ENCODE results near the gene ARRB2.
"Not testable (repeated sequence)": the region's sequence is repeated elsewhere in the genome, so short reads cannot be mapped to it uniquely, and the experiment has no call there.

The ARRB2 gene

DNA sequence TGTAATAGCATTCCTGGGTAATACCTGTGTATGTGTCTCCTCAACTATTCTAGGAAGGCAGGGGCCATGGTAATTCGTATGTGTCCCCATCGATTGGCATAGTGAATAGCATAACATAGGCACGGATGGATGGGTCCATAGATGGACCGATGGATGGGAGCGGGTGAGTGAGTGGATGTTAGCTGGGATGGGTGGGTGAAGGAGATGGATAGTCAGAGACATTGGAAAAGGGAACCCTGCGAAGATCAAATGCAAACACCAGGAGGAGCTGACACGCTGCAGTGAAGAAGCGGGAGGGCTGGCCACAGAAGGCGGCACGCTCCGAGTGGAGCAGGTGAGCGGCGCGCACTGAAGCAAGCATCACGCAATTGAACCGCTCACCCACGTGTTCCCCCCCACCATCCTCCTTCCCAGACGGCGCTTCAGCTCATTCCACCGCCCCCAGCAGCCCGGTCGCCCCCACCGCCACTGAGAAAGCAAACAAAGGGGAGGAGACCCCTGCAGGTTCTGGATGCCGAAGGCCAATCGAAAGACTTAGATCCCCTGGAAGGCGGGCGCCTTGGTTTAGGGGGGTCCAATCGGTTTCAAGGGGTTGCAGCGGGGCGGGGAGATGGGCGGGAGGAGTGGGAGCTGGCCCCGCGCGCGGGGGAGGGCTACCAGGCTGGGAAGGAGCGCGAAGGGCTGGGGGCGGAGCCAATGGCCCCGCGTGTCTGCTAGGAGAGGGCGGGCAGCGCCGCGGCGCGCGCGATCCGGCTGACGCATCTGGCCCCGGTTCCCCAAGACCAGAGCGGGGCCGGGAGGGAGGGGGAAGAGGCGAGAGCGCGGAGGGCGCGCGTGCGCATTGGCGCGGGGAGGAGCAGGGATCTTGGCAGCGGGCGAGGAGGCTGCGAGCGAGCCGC lies at the start of gene ARRB2:
Gene ARRB2, plus strand, starts transcription at position 839 of the 899 bp plus-strand sequence. CDS start 90 bp downstream, outside the sequence.
- in situ Hi-C loops (cut with MboI; ENCODE audit: low sequenced_read_pairs), result loop anchor here (10.0 kb wide), 1 partner anchor 175 kb away; no protein-coding TSS in a partner anchor

GRCh38 chr17:4663711-4664110 lies 46.7 kb upstream of the ARRB2 start:
- in situ Hi-C loops (cut with MboI; ENCODE audit: low sequenced_read_pairs), result no loop called here

GRCh38 chr17:4664230-4664629 lies 46.2 kb upstream of the ARRB2 start:
- in situ Hi-C loops (cut with MboI; ENCODE audit: low sequenced_read_pairs), result no loop called here

DNA sequence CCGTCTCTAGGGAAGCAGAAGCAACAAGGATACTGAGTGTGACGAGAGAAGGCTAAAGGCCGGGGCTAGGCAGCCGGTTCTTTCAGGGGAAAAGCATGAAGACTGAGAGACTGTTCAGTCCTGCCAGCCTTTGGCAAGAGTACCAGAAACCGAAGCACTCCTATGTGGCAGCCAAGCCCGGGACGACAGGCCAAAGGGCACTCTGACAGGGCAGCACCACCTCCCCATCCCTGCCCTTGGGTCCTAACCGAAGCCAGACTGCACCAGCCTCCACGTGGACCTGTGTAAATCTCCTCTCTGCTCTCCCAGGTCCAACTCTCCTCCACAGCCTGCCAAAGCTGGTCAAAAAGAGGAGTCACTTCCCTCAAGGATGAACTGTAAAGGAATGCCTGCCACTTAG lies 45.4 kb upstream of the ARRB2 start:
- in situ Hi-C loops (cut with MboI; ENCODE audit: low sequenced_read_pairs), result no loop called here

- in situ Hi-C loops (cut with MboI; ENCODE audit: low sequenced_read_pairs), result no loop called here
These were observed 44.1 kb upstream of the ARRB2 start for GRCh38 chr17:4666296-4666695.

GRCh38 chr17:4667166-4667565 lies 43.3 kb upstream of the ARRB2 start:
- in situ Hi-C loops (cut with MboI; ENCODE audit: low sequenced_read_pairs), result no loop called here

DNA sequence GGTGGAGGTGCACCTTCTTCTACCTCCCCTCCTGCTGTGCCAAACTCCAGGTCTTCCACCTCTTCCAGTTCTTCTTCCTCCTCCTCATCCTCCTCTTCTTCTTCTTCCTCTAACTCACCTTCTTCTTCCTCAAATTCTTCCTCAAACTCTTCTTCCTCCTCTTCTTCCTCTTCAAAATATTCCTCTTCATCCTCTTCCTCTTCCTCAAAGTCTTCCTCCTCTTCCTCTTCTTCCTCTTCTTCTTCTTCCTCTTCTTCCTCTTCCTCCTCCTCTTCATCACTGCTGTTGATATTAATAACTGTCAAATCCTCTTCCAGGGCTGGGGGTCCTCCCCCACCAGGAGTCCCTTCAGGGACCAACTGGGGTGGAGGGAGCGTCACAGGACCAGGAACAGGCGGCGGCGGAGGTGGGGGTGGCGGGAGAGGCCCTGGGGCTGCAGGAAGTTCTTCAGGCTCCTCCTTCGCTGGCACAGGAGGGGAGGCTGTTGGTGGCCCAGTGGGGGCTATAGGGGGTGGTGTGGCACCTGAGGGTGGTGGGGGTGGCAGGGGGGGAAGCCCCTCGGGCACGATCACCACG lies 38.3 kb upstream of the ARRB2 start:
- in situ Hi-C loops (cut with MboI; ENCODE audit: low sequenced_read_pairs), result no loop called here

DNA sequence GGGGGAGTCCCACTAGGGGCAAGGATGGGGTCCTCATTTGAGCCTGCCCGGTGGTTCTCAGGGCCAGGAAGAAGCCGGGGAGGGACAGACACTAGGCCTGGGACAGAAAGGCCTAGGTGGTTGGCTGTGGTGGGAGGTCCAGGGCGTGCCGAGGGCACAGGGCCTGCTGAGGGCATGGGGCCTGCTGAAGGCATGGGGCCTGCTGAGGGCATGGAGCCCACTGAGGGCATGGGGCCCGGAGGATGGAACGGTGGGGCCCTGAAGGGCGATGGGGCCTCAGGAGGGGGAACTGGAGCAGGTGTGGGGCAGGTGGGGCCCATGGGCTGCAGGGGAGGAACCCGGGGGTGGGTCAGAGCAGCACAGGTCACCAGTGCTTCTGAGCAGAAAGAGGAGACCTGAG lies 37.7 kb upstream of the ARRB2 start:
- in situ Hi-C loops (cut with MboI; ENCODE audit: low sequenced_read_pairs), result no loop called here

DNA sequence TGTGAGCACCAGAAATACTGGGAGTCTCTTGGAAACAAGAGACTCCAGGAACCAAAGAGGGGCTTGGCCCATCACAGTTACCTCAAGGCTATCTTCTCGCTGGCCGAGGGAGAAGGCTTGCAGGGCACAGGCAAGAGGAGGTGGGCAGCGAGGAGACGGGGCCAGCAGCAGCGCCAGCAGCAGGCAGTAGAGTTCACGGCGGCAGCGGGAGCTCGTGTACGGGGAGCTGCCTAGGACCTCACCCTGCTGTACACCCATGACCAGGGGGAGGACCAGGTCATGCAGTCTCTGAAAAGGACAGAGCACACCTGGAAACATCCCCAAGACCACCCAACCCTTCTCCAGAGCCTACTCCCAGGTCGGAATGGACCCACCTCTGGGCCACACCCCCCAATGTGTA lies 37.3 kb upstream of the ARRB2 start:
- in situ Hi-C loops (cut with MboI; ENCODE audit: low sequenced_read_pairs), result no loop called here

DNA sequence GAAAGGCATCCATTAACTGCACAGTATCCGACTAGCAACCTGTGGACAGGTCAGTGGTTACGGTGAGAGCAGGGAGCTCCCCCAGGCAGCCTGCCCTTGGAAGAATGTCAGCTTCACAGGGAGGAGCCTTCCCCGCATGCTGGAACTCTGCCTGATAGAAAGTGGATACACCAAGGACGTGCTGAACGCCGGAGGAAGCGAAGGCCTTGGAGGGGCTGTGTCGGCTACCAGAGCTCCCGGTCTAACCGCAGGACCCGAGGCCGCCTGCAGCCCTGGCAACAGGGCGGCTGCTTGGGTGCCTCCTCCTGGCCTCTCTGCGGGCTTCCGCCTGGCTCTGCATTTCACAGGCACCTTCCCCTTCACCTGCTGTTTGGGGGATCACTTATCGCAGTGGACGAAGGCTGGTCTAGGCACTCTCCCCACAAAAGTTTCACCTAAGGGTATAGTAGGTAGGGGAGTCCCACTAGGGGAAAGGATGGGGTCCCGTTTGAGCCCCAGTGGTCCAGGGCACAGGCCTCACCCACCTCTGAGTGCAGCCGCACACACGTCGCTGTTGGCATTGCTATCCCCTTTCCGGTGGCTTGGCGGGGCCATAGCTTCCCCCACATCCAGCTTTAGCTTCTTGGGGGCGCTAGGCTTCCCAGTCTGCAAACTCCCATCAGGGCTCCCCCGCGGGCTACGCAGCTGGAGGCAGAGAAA lies 36.3 kb upstream of the ARRB2 start:
- in situ Hi-C loops (cut with MboI; ENCODE audit: low sequenced_read_pairs), result no loop called here

- in situ Hi-C loops (cut with MboI; ENCODE audit: low sequenced_read_pairs), result no loop called here
These were observed 35.8 kb upstream of the ARRB2 start for GRCh38 chr17:4674685-4674998.

DNA sequence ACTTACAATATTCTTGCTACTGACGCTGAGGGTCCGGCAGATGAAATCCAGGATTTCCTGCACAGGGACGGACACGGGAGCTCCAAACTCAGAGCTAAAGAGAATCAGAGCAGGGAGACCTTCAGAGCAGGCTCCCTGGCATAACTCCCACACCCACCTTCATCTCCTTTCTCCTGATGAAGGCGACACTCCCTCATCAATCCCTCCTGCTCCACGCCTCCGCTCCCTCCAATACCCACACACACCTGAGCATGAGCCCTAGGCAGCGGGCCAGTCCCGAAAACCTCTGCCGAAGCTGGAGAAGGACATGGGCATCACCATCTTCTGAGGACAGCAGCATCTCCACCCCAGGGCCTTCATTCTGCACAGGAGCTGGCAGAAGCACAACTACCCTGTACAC lies 34.6 kb upstream of the ARRB2 start:
- in situ Hi-C loops (cut with MboI; ENCODE audit: low sequenced_read_pairs), result no loop called here

DNA sequence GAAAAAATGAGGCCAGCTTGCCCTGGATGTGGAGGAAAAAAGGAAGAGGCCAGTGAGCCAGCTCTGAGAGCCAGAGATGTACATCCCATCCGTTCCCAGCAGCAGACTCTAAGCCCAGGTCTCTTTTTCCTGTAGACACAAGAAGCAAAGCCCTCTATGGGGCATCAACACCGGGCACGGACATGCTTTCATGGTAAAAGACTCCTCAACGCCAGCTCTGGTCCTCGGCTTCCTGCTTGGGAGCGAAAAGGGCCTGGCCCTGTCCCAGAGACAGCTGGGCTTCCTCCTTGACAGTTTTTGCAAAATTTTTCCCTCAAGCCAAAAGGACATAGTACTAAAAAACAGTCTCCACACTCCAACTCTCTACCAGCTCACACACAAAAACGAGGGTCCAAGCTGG lies 33.6 kb upstream of the ARRB2 start:
- in situ Hi-C loops (cut with MboI; ENCODE audit: low sequenced_read_pairs), result no loop called here

DNA sequence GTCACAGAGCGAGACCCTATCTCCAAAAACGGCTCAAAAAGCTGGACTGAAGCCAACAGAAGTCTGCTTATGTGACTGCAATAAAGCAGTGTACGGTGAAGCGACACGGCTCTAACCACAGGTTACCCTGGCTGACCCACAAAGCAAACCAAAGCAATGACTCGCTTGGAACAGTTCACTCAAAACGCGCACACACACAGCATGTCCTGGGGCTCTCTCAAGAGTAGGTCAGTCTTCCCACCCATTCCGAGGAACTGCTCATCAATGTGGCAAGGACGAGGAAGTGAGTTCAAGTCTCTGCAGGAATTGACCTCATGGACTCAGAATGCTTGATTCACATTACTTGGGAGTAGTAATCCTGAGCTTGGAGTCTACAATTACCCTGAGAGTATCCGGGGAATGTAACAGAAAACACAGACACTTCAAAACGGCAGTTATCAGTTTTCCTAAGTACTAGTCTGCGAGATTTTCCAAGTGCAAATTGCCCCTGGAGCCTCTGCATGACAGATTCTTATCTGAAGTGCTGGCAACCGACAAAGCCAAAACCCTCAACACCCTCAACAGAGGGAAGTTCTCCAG lies 31.9 kb upstream of the ARRB2 start:
- in situ Hi-C loops (cut with MboI; ENCODE audit: low sequenced_read_pairs), result no loop called here

- in situ Hi-C loops (cut with MboI; ENCODE audit: low sequenced_read_pairs), result no loop called here
These were observed 30.8 kb upstream of the ARRB2 start for GRCh38 chr17:4679658-4680057.

- in situ Hi-C loops (cut with MboI; ENCODE audit: low sequenced_read_pairs), result not testable (repeated sequence)
These were observed 26.7 kb upstream of the ARRB2 start for GRCh38 chr17:4683739-4684138.

DNA sequence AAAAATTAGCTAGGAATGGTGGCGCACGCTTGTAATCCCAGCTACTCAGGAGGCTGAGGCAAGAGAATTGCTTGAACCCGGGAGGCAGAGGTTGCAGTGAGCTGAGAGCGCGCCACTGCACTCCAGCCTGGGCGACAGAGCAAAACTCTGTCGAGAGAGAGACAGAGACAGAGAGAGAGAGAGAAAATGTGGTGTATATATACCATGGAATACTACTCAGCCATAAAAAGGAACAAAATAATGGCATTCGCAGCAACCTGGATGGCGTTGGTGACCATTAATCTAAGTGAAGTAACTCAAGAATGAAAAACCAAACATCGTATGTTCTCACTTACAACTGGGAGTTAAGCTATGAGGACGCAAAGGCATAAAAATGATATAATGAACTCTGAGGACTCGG lies 20.6 kb upstream of the ARRB2 start:
- in situ Hi-C loops (cut with MboI; ENCODE audit: low sequenced_read_pairs), result not testable (repeated sequence)

GRCh38 chr17:4690745-4691144 lies 19.7 kb upstream of the ARRB2 start:
- in situ Hi-C loops (cut with MboI; ENCODE audit: low sequenced_read_pairs), result no loop called here

DNA sequence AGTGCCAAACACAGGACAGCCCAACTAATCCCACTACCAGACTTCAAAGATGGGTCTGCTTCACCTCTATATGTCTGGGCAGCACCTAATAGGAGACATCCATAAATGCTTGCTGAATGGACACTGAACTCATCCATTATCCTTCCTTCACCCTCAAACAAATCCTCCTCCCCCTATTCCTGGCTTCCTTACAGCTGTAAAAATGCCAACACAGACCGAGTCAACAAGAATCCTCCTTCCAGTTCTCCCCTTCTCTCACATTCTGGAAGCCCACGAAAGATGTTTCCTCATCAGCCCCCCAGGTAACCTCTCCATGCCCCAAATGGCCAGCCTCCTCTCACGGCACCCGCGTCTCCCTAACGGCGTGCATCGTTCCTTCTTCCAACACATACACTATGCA lies 18.7 kb upstream of the ARRB2 start:
- in situ Hi-C loops (cut with MboI; ENCODE audit: low sequenced_read_pairs), result no loop called here

DNA sequence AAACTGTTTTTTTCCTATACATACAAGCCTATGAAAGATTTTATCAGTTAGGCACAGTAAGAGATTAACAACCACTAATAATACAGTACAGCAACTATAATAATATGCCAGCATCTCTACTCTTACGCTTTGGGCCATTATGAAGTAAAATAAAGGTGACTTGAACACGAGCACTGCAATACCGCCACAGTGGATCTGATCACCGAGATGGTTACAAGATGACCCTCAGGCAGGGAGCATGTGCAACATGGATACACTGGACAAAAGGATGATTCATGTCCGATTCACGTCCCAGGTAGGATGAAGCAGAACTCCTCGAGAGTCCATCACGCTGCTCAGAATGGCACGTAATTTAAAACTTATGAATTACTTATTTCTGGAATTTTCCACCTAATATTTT lies 17.0 kb upstream of the ARRB2 start:
- in situ Hi-C loops (cut with MboI; ENCODE audit: low sequenced_read_pairs), result no loop called here

DNA sequence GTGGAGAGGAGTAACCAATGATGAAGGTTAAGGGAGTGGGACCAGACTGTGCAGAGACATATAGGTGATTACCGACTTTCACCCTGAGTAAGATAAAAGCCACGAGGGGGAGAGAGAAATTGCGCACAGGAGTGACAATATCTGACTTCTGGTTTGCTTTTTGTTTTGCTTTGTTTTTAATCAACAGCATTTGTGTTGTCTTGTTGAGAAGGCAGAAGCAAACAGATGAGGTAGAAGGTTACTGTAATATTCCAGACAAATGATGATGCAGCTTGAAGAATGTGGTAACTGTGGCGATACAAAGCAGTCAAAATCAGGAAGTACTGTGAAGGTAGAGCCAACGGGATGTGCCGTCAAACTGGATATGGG lies 14.0 kb upstream of the ARRB2 start:
- in situ Hi-C loops (cut with MboI; ENCODE audit: low sequenced_read_pairs), result no loop called here
